H9 (cell line): ENCODE data around the gene REEP1. TPM values are rescaled to one million over a fixed set of nuclear protein-coding genes. Genes with fewer than 3 reads are reported as not detected.

ENCODE experiments used
- DNase-seq: peaks from one replicate; pipeline ENCODE4 v3.0.0-alpha.2; 2017
- H2AFZ ChIP-seq: one replicate; pipeline ENCODE4 v1.6.1; 2013; ENCODE audit warnings: mild to moderate bottlenecking, low read length, control low read depth, moderate library complexity
- H2AK5ac ChIP-seq: 2 replicates; pipeline ENCODE4 v1.6.1; 2013; ENCODE audit warnings: low read length, control low read depth, mixed read lengths; ENCODE audit not compliant: insufficient read length
- H2BK120ac ChIP-seq: one replicate; pipeline ENCODE4 v1.6.1; 2013; ENCODE audit warnings: low read depth, mild to moderate bottlenecking, low read length, control low read depth, inconsistent platforms; ENCODE audit not compliant: poor library complexity, severe bottlenecking
- H2BK12ac ChIP-seq: 2 replicates; pipeline ENCODE4 v1.6.1; 2013; ENCODE audit warnings: low read length, control low read depth, mixed read lengths, low read depth; ENCODE audit not compliant: insufficient read length
- H2BK15ac ChIP-seq: 2 replicates; pipeline ENCODE4 v1.6.1; 2013; ENCODE audit warnings: low read depth, low read length, control low read depth
- H2BK20ac ChIP-seq: one replicate; pipeline ENCODE4 v1.6.1; 2013; ENCODE audit warnings: low read depth, mild to moderate bottlenecking, low read length, control low read depth, inconsistent platforms; ENCODE audit not compliant: poor library complexity, severe bottlenecking
- H2BK5ac ChIP-seq: 2 replicates; pipeline ENCODE4 v1.6.1; 2013; ENCODE audit warnings: low read length, control low read depth, mixed read lengths; ENCODE audit not compliant: insufficient read length
- H3K14ac ChIP-seq: 2 replicates; pipeline ENCODE4 v1.6.1; 2013; ENCODE audit warnings: low read length, control low read depth; ENCODE audit not compliant: insufficient read depth
- H3K18ac ChIP-seq: 2 replicates; pipeline ENCODE4 v1.6.1; 2013; ENCODE audit warnings: low read depth, mild to moderate bottlenecking, mixed read lengths, low read length, control low read depth; ENCODE audit not compliant: insufficient read length
- H3K23ac ChIP-seq: 2 replicates; pipeline ENCODE4 v1.6.1; 2013; ENCODE audit warnings: low read length, control low read depth, mixed read lengths, low read depth; ENCODE audit not compliant: insufficient read length
- H3K23me2 ChIP-seq: 2 replicates; pipeline ENCODE4 v1.6.1; 2013; ENCODE audit warnings: low read depth, mild to moderate bottlenecking, mixed read lengths, low read length, control low read depth; ENCODE audit not compliant: insufficient read length, poor library complexity, severe bottlenecking
- H3K27ac ChIP-seq: 2 replicates; pipeline ENCODE4 v1.5.1; 2013; ENCODE audit warnings: low read length, control low read depth, mixed read lengths, low read depth; ENCODE audit not compliant: insufficient read length
- H3K27me3 ChIP-seq: 2 replicates; pipeline ENCODE4 v1.6.1; 2013; ENCODE audit warnings: low read length, control low read depth, inconsistent platforms; ENCODE audit not compliant: insufficient read depth
- H3K4ac ChIP-seq: 2 replicates; pipeline ENCODE4 v1.6.1; 2013; ENCODE audit warnings: low read depth, mild to moderate bottlenecking, control low read depth, inconsistent platforms, low read length, moderate library complexity
- H3K4me1 ChIP-seq: 2 replicates; pipeline ENCODE4 v1.6.1; 2013; ENCODE audit warnings: low read length, control low read depth, inconsistent platforms; ENCODE audit not compliant: insufficient read depth
- H3K4me2 ChIP-seq: 2 replicates; pipeline ENCODE4 v1.6.1; 2013; ENCODE audit warnings: low read length, control low read depth, mixed read lengths; ENCODE audit not compliant: insufficient read length, insufficient read depth
- H3K56ac ChIP-seq: 2 replicates; pipeline ENCODE4 v1.6.1; 2013; ENCODE audit warnings: low read depth, mild to moderate bottlenecking, mixed read lengths, low read length, control low read depth; ENCODE audit not compliant: insufficient read length
- H3K79me1 ChIP-seq: 2 replicates; pipeline ENCODE4 v1.6.1; 2013; ENCODE audit warnings: low read depth, mild to moderate bottlenecking, moderate library complexity, low read length, control low read depth, inconsistent platforms; ENCODE audit not compliant: insufficient read depth, poor library complexity, severe bottlenecking
- H3K79me2 ChIP-seq: 2 replicates; pipeline ENCODE4 v1.6.1; 2013; ENCODE audit warnings: low read length, control low read depth, inconsistent platforms; ENCODE audit not compliant: insufficient read depth
- H3K9ac ChIP-seq: 2 replicates; pipeline ENCODE4 v1.6.1; 2013; ENCODE audit warnings: low read length, control low read depth, mixed read lengths; ENCODE audit not compliant: insufficient read length; ENCODE audit errors: extremely low read depth
- H3K9me3 ChIP-seq: one replicate; pipeline ENCODE4 v1.6.1; 2013; ENCODE audit warnings: low read depth, low read length, inconsistent platforms; ENCODE audit not compliant: control insufficient read depth
- H3T11ph ChIP-seq: one replicate; pipeline ENCODE4 v1.6.1; 2013; ENCODE audit warnings: mild to moderate bottlenecking, low read length, control low read depth, inconsistent platforms
- H4K20me1 ChIP-seq: one replicate; pipeline ENCODE4 v1.6.1; 2013; ENCODE audit not compliant: control insufficient read depth, insufficient read length, insufficient read depth
- H4K5ac ChIP-seq: 2 replicates; pipeline ENCODE4 v1.6.1; 2013; ENCODE audit warnings: low read depth, mild to moderate bottlenecking, mixed read lengths, low read length, control low read depth; ENCODE audit not compliant: insufficient read length
- H4K8ac ChIP-seq: replicated peaks from 2 replicates; pipeline ENCODE4 v1.6.1; 2013; ENCODE audit warnings: low read length, control low read depth, mixed read lengths, low read depth; ENCODE audit not compliant: insufficient read length
- H4K91ac ChIP-seq: 2 replicates; pipeline ENCODE4 v1.6.1; 2013; ENCODE audit warnings: low read depth, mild to moderate bottlenecking, moderate library complexity, mixed read lengths, low read length, control low read depth; ENCODE audit not compliant: insufficient read length
- H3K27ac Mint-ChIP-seq, 3 experiments: 2 replicates in 2 of 3; 3 replicates in 1 of 3; pipeline ENCODE4 v1.8.0; 2020 to 2021; ENCODE audit warnings: mixed read lengths in 3 of 3, mild to moderate bottlenecking in 1 of 3, moderate library complexity in 1 of 3
- H3K27me3 Mint-ChIP-seq: 2 replicates; pipeline ENCODE4 v1.8.0; 2021; ENCODE audit warnings: low read depth, mild to moderate bottlenecking, moderate library complexity, mixed read lengths
- H3K36me3 Mint-ChIP-seq, 3 experiments: 2 replicates in 2 of 3; 3 replicates in 1 of 3; pipeline ENCODE4 v1.8.0; 2020 to 2021; ENCODE audit warnings: low read depth in 3 of 3, mixed read lengths in 3 of 3; ENCODE audit not compliant: insufficient read depth in 1 of 3
- H3K4me1 Mint-ChIP-seq, 2 experiments: 2 replicates each; pipeline ENCODE4 v1.8.0; 2020; ENCODE audit warnings: mixed read lengths in 2 of 2
- H3K4me3 Mint-ChIP-seq, 2 experiments: 2 replicates in 1 of 2; 3 replicates in 1 of 2; pipeline ENCODE4 v1.8.0; 2020 to 2021; ENCODE audit warnings: mild to moderate bottlenecking in 2 of 2, mixed read lengths in 2 of 2, moderate library complexity in 1 of 2
- H3K9me3 Mint-ChIP-seq, 2 experiments: 2 replicates in 1 of 2; 3 replicates in 1 of 2; pipeline ENCODE4 v1.8.0; 2020; ENCODE audit warnings: mild to moderate bottlenecking in 2 of 2, mixed read lengths in 2 of 2, moderate library complexity in 1 of 2
- CTCF ChIP-seq: fragments of 200-600 bp; sonication (generic); conservative IDR thresholded peaks from 3 replicates; pipeline ENCODE4 v1.8.0; 2021; ENCODE audit warnings: antibody characterized with exemption, mild to moderate bottlenecking
- WGBS: extraction: QIAGEN DNeasy Blood & Tissue Kit; methylation state at CpG from one replicate; pipeline ENCODE4 v1.1.7; 2013; ENCODE audit warnings: missing lambda C conversion rate, low lambda C conversion rate, mixed read lengths; ENCODE audit not compliant: insufficient read length; ENCODE audit errors: extremely low coverage; 5-methylcytosine and 5-hydroxymethylcytosine counted together
- total RNA-seq: library from RNA; stranded (reverse); gene quantifications from 2 replicates; pipeline ENCODE4 v1.2.1, GENCODE V29; 2021

Gene REEP1
- total RNA-seq, 1 experiment from 2014 or later, result 1.3 TPM

GRCh38 chr2:86232910-86233309 lies 104.5 kb downstream of the REEP1 start:
- Histone ChIP-seq H4K20me1 (peaks cover 2% of the 10 kb centered on the region), H3K4ac (no peak overlapping the region), H2BK120ac (no peak overlapping the region), H2AK5ac (no peak overlapping the region), H4K91ac (no peak overlapping the region), H3T11ph (no peak overlapping the region), H3K79me2 (no peaks in the 10 kb centered on the region), H2BK12ac (no peak overlapping the region), H3K27me3 (no peaks in the 10 kb centered on the region), H3K79me1 (no peaks in the 10 kb centered on the region), H3K4me2 (no peak overlapping the region), H3K18ac (no peak overlapping the region), H3K14ac (no peak overlapping the region), H3K56ac (no peak overlapping the region), H4K5ac (no peak overlapping the region), H2BK5ac (no peak overlapping the region), H4K8ac (no peak overlapping the region), H2BK15ac (no peak overlapping the region), H3K27ac (no peak overlapping the region), H3K9me3 (no peaks in the 10 kb centered on the region), H3K23me2 (no peaks in the 10 kb centered on the region), H2AFZ (no peak overlapping the region), H3K23ac (no peak overlapping the region), H3K9ac (no peak overlapping the region), H2BK20ac (no peak overlapping the region), H3K4me1 (no peaks in the 10 kb centered on the region; the same call in 1 of the 2 replicates)
- H3K27me3 Mint-ChIP-seq, result no peaks in the 10 kb centered on the region
- no CpG with 5 or more reads among the region's 6 CpGs for WGBS
- no peak overlapping the region for H3K27ac Mint-ChIP-seq
- no peak for DNase-seq
- H3K4me3 Mint-ChIP-seq, result no peak overlapping the region
- H3K4me1 Mint-ChIP-seq, result peaks cover 6 to 7% of the 10 kb centered on the region in 2 experiments
- no peaks in the 10 kb centered on the region for H3K36me3 Mint-ChIP-seq
- TF ChIP-seq CTCF, result no peak
- H3K9me3 Mint-ChIP-seq, result no peaks in the 10 kb centered on the region
